CD4-positive, alpha-beta T cell treated with Interferon alpha-2 for 1 hour (primary cell): Measurements from ENCODE around the gene CHRNB2.

Experiments used
- DNase-seq, 2 donors: peaks; one replicate each; pipeline ENCODE4 v3.0.0-alpha.2; 2020 to 2022

CHRNB2 gene

DNA sequence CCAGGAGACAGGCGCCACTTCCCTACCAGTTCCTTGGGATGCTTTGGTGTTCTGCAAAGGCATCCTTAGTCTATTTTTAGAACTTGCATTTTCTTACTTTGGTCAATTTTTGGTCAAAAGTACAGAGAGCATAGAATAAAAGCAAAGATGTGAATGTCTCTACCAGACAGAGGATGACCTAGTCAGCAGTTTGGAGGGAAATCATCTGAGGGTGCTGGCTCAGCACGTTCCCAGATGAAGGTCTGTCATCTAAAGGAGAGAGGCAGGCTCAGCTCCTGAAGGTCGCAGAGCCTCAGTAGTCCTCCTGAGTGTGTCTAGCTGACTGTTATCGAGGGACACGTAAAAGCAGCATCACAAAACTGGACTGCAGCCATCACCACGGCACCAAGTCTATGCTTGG, 15.3 kb downstream of the CHRNB2 start:
- no peak for DNase-seq

GRCh38 chr1:154583773-154584172, 16.2 kb downstream of the CHRNB2 start:
- DNase-seq: no peak

DNA sequence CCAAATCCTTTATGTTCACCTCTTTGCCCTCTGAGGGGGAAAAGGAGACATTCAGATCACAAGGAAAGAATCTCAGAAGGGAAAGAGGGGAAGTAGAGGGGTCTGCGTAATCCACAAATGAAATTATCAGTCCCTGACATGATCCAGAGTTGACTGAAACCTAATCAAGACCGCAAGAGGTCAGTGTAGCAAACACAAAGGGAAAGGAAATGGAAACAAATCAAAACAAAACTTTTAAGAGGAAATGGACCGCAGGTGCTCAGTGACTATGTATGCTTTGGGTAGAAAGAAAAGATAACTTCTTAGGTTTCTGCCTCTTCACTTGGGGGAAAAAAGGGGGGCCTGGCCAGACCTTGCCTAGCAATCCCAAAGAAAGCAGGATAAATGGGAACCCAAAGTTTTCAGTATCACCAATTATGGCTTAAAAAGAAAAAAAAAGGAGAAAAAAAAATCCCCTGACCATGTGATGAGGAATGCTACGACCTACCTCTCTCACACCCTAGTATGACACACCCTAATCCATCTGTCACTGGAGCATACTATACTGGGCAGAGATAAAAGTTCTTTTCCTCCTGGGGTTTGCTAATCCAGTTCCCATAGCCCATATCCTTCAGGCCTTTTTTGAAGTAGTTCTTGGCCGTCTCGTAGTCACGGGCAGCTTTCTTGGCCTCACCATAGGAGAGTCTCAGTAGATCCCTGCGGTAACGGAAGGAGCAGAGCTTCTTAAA, 16.9 kb downstream of the CHRNB2 start:
- DNase-seq: no peak

GRCh38 chr1:154586231-154586630, 18.7 kb downstream of the CHRNB2 start:
- no peak for DNase-seq

GRCh38 chr1:154586641-154587040, 19.1 kb downstream of the CHRNB2 start:
- no peak for DNase-seq

DNA sequence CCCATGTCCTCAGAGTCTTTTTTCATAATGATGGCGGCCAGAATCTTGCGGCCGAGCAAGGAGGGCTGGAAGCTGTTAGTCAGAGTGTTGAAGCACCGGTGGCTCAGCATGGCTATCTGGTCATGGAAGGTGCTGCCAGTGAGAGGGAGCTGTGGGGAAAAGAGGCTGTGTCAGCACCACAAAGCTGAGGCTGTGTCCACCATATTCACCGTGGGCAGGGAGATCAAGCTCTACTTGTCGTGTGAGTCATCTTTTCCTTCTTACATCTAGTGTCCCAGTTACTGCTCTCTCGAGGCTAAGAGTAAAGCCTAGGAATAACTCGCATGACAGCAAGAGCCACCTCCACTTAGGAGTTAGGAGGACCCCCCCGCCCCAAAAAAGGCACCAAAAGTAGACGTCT, 22.2 kb downstream of the CHRNB2 start:
- DNase-seq: no peak

DNA sequence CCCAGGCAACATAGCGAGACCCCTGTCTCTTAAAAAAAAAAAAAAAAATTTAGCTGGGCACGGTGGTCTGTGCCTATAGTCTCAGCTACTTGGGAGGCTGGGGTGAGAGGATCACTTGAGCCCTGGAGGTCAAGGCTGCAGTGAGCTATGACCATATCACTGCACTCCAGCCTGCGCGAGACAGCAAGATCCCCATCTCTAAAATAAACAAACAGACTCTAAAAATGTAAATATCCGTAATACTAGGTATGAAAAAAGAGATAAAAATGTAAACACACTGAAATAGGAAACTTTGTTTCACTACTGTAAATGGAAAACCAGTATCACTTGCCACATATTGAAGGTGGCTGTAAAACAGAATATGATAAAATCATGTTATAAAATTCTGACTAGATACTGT, 23.2 kb downstream of the CHRNB2 start:
- DNase-seq: no peak

DNA sequence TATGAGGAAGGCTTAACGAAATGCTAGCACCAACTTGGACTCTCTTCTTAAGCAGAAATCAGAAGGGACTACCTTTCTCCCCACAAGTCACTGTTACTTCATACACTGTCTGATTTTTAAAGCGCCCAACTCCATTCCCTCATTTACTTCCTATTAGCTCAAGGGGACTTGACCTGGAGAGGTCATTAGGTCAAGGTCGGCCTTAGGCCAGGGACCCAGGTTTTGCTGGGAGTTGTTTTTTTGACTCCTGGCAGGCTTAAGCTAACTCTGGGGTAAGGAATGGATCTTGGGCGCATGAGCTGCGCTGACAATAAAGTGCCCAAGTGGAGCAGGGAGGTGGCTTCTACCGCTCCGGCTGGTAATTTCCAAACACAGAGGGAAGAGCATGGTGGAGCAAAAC, 23.6 kb downstream of the CHRNB2 start:
- DNase-seq: no peak

- no peak for DNase-seq
Observed at GRCh38 chr1:154593390-154593789, 25.8 kb downstream of the CHRNB2 start.

GRCh38 chr1:154594811-154595210, 27.2 kb downstream of the CHRNB2 start:
- DNase-seq: no peak

GRCh38 chr1:154595621-154596020, 28.0 kb downstream of the CHRNB2 start:
- DNase-seq: no peak

GRCh38 chr1:154598871-154599635, 31.5 kb downstream of the CHRNB2 start:
- no peak for DNase-seq

DNA sequence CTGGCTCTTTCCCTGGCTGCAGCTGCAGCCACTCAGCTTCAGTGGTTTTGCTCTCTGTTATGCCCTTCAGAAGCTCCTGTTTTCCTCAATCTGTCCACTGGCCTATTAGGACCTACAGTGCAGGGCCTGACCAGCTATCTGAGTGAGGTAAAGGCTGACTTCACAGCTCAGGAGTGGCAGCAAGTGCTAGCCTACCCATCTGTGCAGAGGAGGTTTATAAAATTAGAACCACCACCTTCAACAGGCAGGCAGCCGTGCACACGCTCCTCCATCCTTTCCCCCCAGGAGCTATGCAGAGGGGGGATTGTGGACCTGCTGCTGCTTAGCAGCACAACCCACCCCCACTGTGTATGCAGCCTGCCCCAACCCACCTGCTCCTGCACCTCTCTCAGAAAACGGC, 32.1 kb downstream of the CHRNB2 start:
- no peak for DNase-seq

DNA sequence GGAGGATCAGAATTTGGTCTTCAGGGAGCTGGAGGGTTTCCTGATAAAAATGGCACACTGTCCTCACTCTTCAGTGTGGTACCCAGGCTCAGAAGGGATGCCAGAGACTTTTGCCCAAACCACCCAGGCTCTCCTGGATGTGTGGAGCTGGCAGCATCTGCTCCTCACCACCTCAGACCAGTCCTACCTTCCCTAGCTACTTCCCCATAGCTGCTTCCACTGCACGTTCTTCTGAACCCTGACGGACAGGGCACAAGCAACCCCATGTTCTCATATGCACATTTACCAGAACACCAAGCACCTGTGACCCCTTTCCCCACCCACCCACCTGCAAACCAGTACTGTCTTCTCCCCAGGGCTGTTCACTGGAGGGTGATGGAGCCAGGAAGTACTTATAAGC, 35.7 kb downstream of the CHRNB2 start:
- DNase-seq: no peak

- DNase-seq: no peak
Observed at GRCh38 chr1:154605534-154605933, 38.0 kb downstream of the CHRNB2 start.

GRCh38 chr1:154607106-154607608, 39.6 kb downstream of the CHRNB2 start:
- DNase-seq: peak in 1 of 2 donors; percentile 43

- DNase-seq: peak; percentile 97 to 98
Observed at GRCh38 chr1:154607609-154608396, 40.2 kb downstream of the CHRNB2 start, which contains the start of gene ADAR. ADAR (minus strand) TSS chr1:154608186; CDS start chr1:154608006, 180 bp downstream.

GRCh38 chr1:154608397-154609270, 41.1 kb downstream of the CHRNB2 start:
- peak; percentile 55 to 69 for DNase-seq

- peak; percentile 66 to 82 for DNase-seq
Observed at GRCh38 chr1:154609398-154610380, 42.1 kb downstream of the CHRNB2 start.

DNA sequence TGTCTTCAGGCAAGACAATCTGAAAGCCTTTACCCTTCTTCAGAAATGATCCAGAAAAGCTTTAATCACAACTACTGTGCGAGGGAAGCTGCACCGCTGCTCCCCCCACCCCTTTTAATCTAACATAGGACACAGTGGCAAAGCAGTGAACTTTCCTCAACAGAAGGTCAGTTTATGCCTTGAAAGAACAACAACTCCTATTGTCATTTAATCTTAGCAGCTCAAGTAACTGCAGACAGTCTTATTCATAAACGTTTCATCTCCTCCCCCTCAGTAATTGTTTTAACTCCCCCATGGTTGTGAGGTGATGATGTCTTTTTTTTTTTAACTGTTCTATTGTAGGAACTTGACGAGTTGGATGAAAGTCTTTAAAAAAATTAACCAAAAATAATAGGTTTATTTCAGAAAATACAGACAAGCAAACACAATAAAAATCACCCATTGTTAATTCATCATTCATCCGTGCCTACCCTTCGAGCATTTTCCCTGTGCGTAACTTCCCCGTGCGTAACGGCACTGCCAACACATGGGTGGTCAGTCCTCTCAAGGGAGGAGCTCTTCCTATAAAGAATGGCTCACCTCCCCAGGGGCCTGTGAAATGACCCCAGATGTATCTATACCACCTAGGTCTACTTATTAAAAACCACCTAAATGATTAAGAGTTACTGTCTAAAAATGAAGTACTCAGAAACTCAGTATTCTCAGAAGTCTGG, 43.7 kb downstream of the CHRNB2 start:
- DNase-seq: no peak
